Naive B cell (primary cell): ENCODE results near the gene NFATC1. TPM values are rescaled to one million over a fixed set of nuclear protein-coding genes. Genes with fewer than 3 reads are reported as not detected.
"Not testable (repeated sequence)": the region's sequence is repeated elsewhere in the genome, so short reads cannot be mapped to it uniquely, and the experiment has no call there.

ENCODE experiments used
- ATAC-seq, 2 donors: fragments of 150-1000 bp; cut with Tn5 transposase; 2 replicates each; pipeline ENCODE4 v1.10.0; 2021; ENCODE audit warnings: low read depth in 2 of 2, mild to moderate bottlenecking in 2 of 2, moderate library complexity in 2 of 2
- DNase-seq: peaks from one replicate; pipeline ENCODE4 v3.0.0; 2022
- H3K27ac Mint-ChIP-seq, 6 donors: one replicate each; pipeline ENCODE4 v1.8.0; 2020 to 2022; ENCODE audit warnings: mild to moderate bottlenecking in 6 of 6, mixed read lengths in 6 of 6, moderate library complexity in 5 of 6, inconsistent platforms in 2 of 6
- H3K27me3 Mint-ChIP-seq, 3 donors: one replicate each; pipeline ENCODE4 v1.8.0; 2021 to 2022; ENCODE audit warnings: mixed read lengths in 3 of 3, mild to moderate bottlenecking in 1 of 3
- H3K36me3 Mint-ChIP-seq, 2 donors: one replicate each; pipeline ENCODE4 v1.8.0; 2020 to 2022; ENCODE audit warnings: mixed read lengths in 2 of 2, inconsistent platforms in 1 of 2, mild to moderate bottlenecking in 1 of 2
- H3K4me1 Mint-ChIP-seq, 3 donors: one replicate each; pipeline ENCODE4 v1.8.0; 2020 to 2022; ENCODE audit warnings: mixed read lengths in 3 of 3, inconsistent platforms in 1 of 3, mild to moderate bottlenecking in 1 of 3, moderate library complexity in 1 of 3
- H3K4me3 Mint-ChIP-seq, 8 donors: one replicate each; pipeline ENCODE4 v1.8.0; 2020 to 2022; ENCODE audit warnings: mild to moderate bottlenecking in 8 of 8, mixed read lengths in 8 of 8, moderate library complexity in 8 of 8, inconsistent platforms in 2 of 8
- H3K9me3 Mint-ChIP-seq, 7 donors: one replicate each; pipeline ENCODE4 v1.8.0; 2020 to 2022; ENCODE audit warnings: mixed read lengths in 7 of 7, mild to moderate bottlenecking in 5 of 7, inconsistent platforms in 2 of 7, moderate library complexity in 1 of 7
- polyA plus RNA-seq, 6 donors: library from polyadenylated mRNA; unstranded; fragments of 300-500 nt; fragmentation: Illumina TruSeq; gene quantifications; one replicate each; pipeline ENCODE4 v1.2.3, GENCODE V29; 2021; ENCODE audit warnings: low read depth in 6 of 6

Gene NFATC1
- polyA plus RNA-seq, 6 donors from 2014 or later = 35.7 to 77.8 (median 51.1) TPM

- peaks cover 0 to 5% (median 0%) of the 10 kb centered on the region in 3 donors for H3K4me1 Mint-ChIP-seq
- DNase-seq (no peak), ATAC-seq (no peak)
- peak overlapping the region in 2 of 6 donors; percentile 49 to 84 for H3K27ac Mint-ChIP-seq
- no peaks in the 10 kb centered on the region for H3K9me3 Mint-ChIP-seq
- H3K36me3 Mint-ChIP-seq = no peaks in the 10 kb centered on the region
- no peak overlapping the region for H3K4me3 Mint-ChIP-seq
- H3K27me3 Mint-ChIP-seq = no peaks in the 10 kb centered on the region
Measured at GRCh38 chr18:79476031-79476917, 80.5 kb downstream of the NFATC1 start.

- no peaks in the 10 kb centered on the region for H3K9me3 Mint-ChIP-seq
- peak overlapping the region in 4 of 6 donors; percentile 49 to 92 (median 76) for H3K27ac Mint-ChIP-seq
Measured at GRCh38 chr18:79476918-79477571, 81.3 kb downstream of the NFATC1 start.

GRCh38 chr18:79477711-79478483 lies 82.2 kb downstream of the NFATC1 start:
- DNase-seq = no peak
- Mint-ChIP-seq H3K4me3 (no peak overlapping the region), H3K27me3 (no peaks in the 10 kb centered on the region), H3K36me3 (no peaks in the 10 kb centered on the region), H3K27ac (peak overlapping the region in 3 of 6 donors; percentile 49 to 68 (median 54)), H3K9me3 (no peaks in the 10 kb centered on the region), H3K4me1 (peaks cover 0 to 5% (median 0%) of the 10 kb centered on the region in 3 donors)
- ATAC-seq = no peak

More at GRCh38 chr18:79476918-79477571, 81.3 kb downstream of the NFATC1 start:
- Mint-ChIP-seq H3K36me3 (no peaks in the 10 kb centered on the region), H3K4me3 (peak overlapping the region in 1 of 8 donors; percentile 42), H3K27me3 (no peaks in the 10 kb centered on the region), H3K4me1 (peaks cover 0 to 5% (median 0%) of the 10 kb centered on the region in 3 donors)
- ATAC-seq (no peak), DNase-seq (no peak)

- Mint-ChIP-seq H3K4me3 (no peak overlapping the region), H3K4me1 (peaks cover 0 to 5% (median 0%) of the 10 kb centered on the region in 3 donors), H3K36me3 (no peaks in the 10 kb centered on the region), H3K27ac (peak overlapping the region in 5 of 6 donors; percentile 14 to 85 (median 65)), H3K27me3 (no peaks in the 10 kb centered on the region), H3K9me3 (no peaks in the 10 kb centered on the region)
- ATAC-seq = no peak
- DNase-seq = no peak
Measured at GRCh38 chr18:79478484-79479115, 82.9 kb downstream of the NFATC1 start.

GRCh38 chr18:79479116-79479760 lies 83.5 kb downstream of the NFATC1 start:
- DNase-seq (no peak), ATAC-seq (no peak)
- no peaks in the 10 kb centered on the region for H3K27me3 Mint-ChIP-seq
- no peaks in the 10 kb centered on the region for H3K9me3 Mint-ChIP-seq
- H3K27ac Mint-ChIP-seq = peak overlapping the region in 3 of 6 donors; percentile 65 to 85 (median 79)
- peak overlapping the region in 1 of 8 donors; percentile 21 for H3K4me3 Mint-ChIP-seq
- peaks cover under 1 to 5% (median under 1%) of the 10 kb centered on the region in 3 donors for H3K4me1 Mint-ChIP-seq
- H3K36me3 Mint-ChIP-seq = no peaks in the 10 kb centered on the region

- no peaks in the 10 kb centered on the region for H3K27me3 Mint-ChIP-seq
- ATAC-seq (no peak), DNase-seq (no peak)
- H3K27ac Mint-ChIP-seq = no peak overlapping the region
- H3K4me3 Mint-ChIP-seq = no peak overlapping the region
- H3K36me3 Mint-ChIP-seq = no peaks in the 10 kb centered on the region
- H3K9me3 Mint-ChIP-seq = no peaks in the 10 kb centered on the region
- H3K4me1 Mint-ChIP-seq = peaks cover 4 to 6% (median 6%) of the 10 kb centered on the region in 3 donors
Measured at GRCh38 chr18:79479761-79480161, 84.0 kb downstream of the NFATC1 start.

GRCh38 chr18:79480171-79481045 lies 84.7 kb downstream of the NFATC1 start:
- Mint-ChIP-seq H3K27ac (no peak overlapping the region), H3K36me3 (no peaks in the 10 kb centered on the region), H3K4me1 (peaks cover 4 to 6% (median 6%) of the 10 kb centered on the region in 3 donors), H3K27me3 (no peaks in the 10 kb centered on the region), H3K9me3 (no peaks in the 10 kb centered on the region), H3K4me3 (no peak overlapping the region)
- no peak for DNase-seq
- ATAC-seq = no peak

GRCh38 chr18:79481046-79481790 lies 85.5 kb downstream of the NFATC1 start:
- Mint-ChIP-seq H3K4me1 (peaks cover 4 to 6% (median 6%) of the 10 kb centered on the region in 3 donors), H3K4me3 (peak overlapping the region in 1 of 8 donors; percentile 9), H3K36me3 (no peaks in the 10 kb centered on the region), H3K9me3 (no peaks in the 10 kb centered on the region), H3K27me3 (no peaks in the 10 kb centered on the region), H3K27ac (peak overlapping the region in 3 of 6 donors; percentile 42 to 51 (median 44))
- DNase-seq (no peak), ATAC-seq (no peak)

- H3K4me1 Mint-ChIP-seq, H3K27ac Mint-ChIP-seq, H3K4me3 Mint-ChIP-seq, DNase-seq, H3K9me3 Mint-ChIP-seq, ATAC-seq, H3K36me3 Mint-ChIP-seq, H3K27me3 Mint-ChIP-seq: not testable (repeated sequence)
Measured at GRCh38 chr18:79483393-79483792, 87.7 kb downstream of the NFATC1 start.

GRCh38 chr18:79483971-79484491 lies 88.3 kb downstream of the NFATC1 start:
- H3K4me3 Mint-ChIP-seq = no peak overlapping the region
- peak overlapping the region in 2 of 6 donors; percentile 24 to 74 for H3K27ac Mint-ChIP-seq
- DNase-seq = no peak
- H3K36me3 Mint-ChIP-seq = no peaks in the 10 kb centered on the region
- no peaks in the 10 kb centered on the region for H3K9me3 Mint-ChIP-seq
- no peak for ATAC-seq
- H3K4me1 Mint-ChIP-seq = peaks cover 5 to 7% (median 6%) of the 10 kb centered on the region in 3 donors
- H3K27me3 Mint-ChIP-seq = no peaks in the 10 kb centered on the region
